Neural cell (in vitro differentiated cells): ENCODE measurements around the gene NKPD1.

Experiments used
- CTCF ChIP-seq: fragments of 450-650 bp; IDR thresholded peaks from 2 replicates; pipeline ENCODE4 v1.5.1; 2014; ENCODE audit warnings: antibody characterized with exemption, mild to moderate bottlenecking, moderate library complexity; ENCODE audit not compliant: poor library complexity, severe bottlenecking
- RAD21 ChIP-seq: fragments of 450-650 bp; conservative IDR thresholded peaks from 2 replicates; pipeline ENCODE4 v1.6.1; 2014; ENCODE audit warnings: antibody characterized with exemption, mild to moderate bottlenecking, moderate library complexity
- REST ChIP-seq: IDR thresholded peaks from 2 replicates; pipeline ENCODE4 v1.6.1; 2012; ENCODE audit warnings: borderline replicate concordance
- SMC3 ChIP-seq: fragments of 450-650 bp; conservative IDR thresholded peaks from 2 replicates; pipeline ENCODE4 v1.6.1; 2014; ENCODE audit warnings: antibody characterized with exemption, mild to moderate bottlenecking, moderate library complexity; ENCODE audit not compliant: poor library complexity
- TAF1 ChIP-seq: IDR thresholded peaks from 2 replicates; pipeline ENCODE4 v1.6.1; 2012; ENCODE audit warnings: low read depth

DNA sequence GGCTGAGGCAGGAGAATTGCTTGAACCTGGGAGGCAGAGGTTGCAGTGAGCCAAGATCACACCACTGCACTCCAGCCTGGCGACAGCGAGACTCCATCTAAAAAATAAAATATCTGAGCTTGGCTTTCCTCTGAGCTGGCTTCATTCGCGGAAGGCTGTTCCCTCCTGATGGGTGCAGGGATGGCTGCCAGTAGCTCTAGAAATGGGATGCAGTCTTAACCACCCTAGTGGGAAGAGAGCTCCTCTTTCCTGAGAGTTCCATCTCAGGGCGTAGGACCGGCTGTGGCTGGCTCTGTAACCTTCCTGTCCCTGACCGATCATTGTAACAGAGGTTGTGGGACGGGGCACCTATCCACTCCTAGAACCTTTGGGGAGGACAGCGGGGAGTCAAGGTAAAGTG is 35.4 kb downstream of the NKPD1 start:
- TF ChIP-seq RAD21 (no peak), CTCF (no peak), REST (no peak), TAF1 (no peak), SMC3 (no peak)
